Measurements from ENCODE around the gene AGFG2. TPM values are rescaled to one million over a fixed set of nuclear protein-coding genes. Genes with fewer than 3 reads are reported as not detected.

AGFG2 gene
- total RNA-seq, 1 experiment from 2014 or later = 11.9 TPM

DNA sequence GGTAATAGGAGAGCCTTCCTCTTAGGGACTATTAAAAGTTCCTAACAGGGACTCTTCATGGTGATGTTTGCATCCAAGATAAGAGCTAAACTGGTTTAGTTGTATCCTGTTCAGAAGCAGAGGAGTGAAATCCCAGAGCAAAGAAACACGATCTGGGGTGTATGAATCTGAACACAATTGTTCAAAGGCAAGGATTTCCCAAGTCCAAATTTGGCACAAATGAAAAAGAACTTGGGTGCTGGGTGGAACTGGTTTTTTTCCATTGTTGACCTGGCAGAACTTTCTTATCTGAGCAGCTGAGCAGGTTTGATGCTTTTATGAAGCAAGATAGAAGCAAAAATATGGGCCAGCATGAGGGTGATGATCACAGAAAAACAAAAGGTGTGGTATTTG, 6.0 kb downstream of the AGFG2 start:
- no peaks in the 10 kb centered on the region for H3K27me3 Mint-ChIP-seq (ENCODE audit: insufficient read depth, unreplicated experiment)
- H3K4me1 Mint-ChIP-seq (ENCODE audit: insufficient read depth, unreplicated experiment) = peaks cover 51% of the 10 kb centered on the region
- ChIA-PET POLR2A (interaction anchor here (0.7 to 3.2 kb wide), 14 partner anchors 9 to 418 kb away, joined by 3 to 23 read pairs (median 6); partner anchors contain the start of genes FBXO24, LRCH4, MBLAC1 and MOSPD3), CTCF (interaction anchor here (0.6 to 1.8 kb wide), 10 partner anchors 10 to 109 kb away, joined by 3 to 16 read pairs (median 4); no protein-coding TSS in a partner anchor)
- peaks cover 6% of the 10 kb centered on the region for H3K36me3 Mint-ChIP-seq (ENCODE audit: insufficient read depth, unreplicated experiment)
- no peak for TF ChIP-seq CTCF (IDR thresholded peaks at IDR 0.05; ENCODE audit: unreplicated experiment)
- peak; percentile 71 for DNase-seq (ENCODE audit: unreplicated experiment)
- H3K27ac Mint-ChIP-seq (ENCODE audit: low read depth, unreplicated experiment) = peak overlapping the region; percentile 78
- peak overlapping the region; percentile 1 for H3K4me3 Mint-ChIP-seq (ENCODE audit: unreplicated experiment)
- no peaks in the 10 kb centered on the region for H3K9me3 Mint-ChIP-seq (ENCODE audit: unreplicated experiment)
- intact Hi-C loops (cut with micrococcal nuclease) = no loop called here
- TSS peak; percentile 25 for BruUV-seq (replicated peaks)

- ChIA-PET CTCF (interaction anchor here (0.6 to 5.4 kb wide), 10 partner anchors 9 to 76 kb away, joined by 3 to 52 read pairs (median 4); no protein-coding TSS in a partner anchor), POLR2A (interaction anchor here (0.6 to 3.2 kb wide), 17 partner anchors 8 to 626 kb away, joined by 3 to 23 read pairs (median 4); partner anchors contain the start of genes FBXO24, LRCH4, MBLAC1 and MOSPD3)
- no peaks in the 10 kb centered on the region for H3K27me3 Mint-ChIP-seq (ENCODE audit: insufficient read depth, unreplicated experiment)
- H3K4me3 Mint-ChIP-seq (ENCODE audit: unreplicated experiment) = peak overlapping the region; percentile 1
- DNase-seq (ENCODE audit: unreplicated experiment) = peak; percentile 94
- peaks cover 10% of the 10 kb centered on the region for H3K36me3 Mint-ChIP-seq (ENCODE audit: insufficient read depth, unreplicated experiment)
- H3K9me3 Mint-ChIP-seq (ENCODE audit: unreplicated experiment) = no peaks in the 10 kb centered on the region
- intact Hi-C loops (cut with micrococcal nuclease) = no loop called here
- H3K4me1 Mint-ChIP-seq (ENCODE audit: insufficient read depth, unreplicated experiment) = peaks cover 48% of the 10 kb centered on the region
- H3K27ac Mint-ChIP-seq (ENCODE audit: low read depth, unreplicated experiment) = peak overlapping the region; percentile 78
- BruUV-seq (replicated peaks) = no TSS peak
- TF ChIP-seq CTCF (IDR thresholded peaks at IDR 0.05; ENCODE audit: unreplicated experiment) = no peak
These were observed 6.5 kb downstream of the AGFG2 start for GRCh38 chr7:100545360-100546128.

- POLR2A ChIA-PET = interaction anchor here (0.6 to 3.2 kb wide), 11 partner anchors 7 to 627 kb away, joined by 3 to 23 read pairs (median 6); partner anchors contain the start of genes FBXO24, LRCH4, MOSPD3 and POP7
- Mint-ChIP-seq H3K9me3 (ENCODE audit: unreplicated experiment) (no peaks in the 10 kb centered on the region), H3K27ac (ENCODE audit: low read depth, unreplicated experiment) (peak overlapping the region; percentile 78), H3K36me3 (ENCODE audit: insufficient read depth, unreplicated experiment) (peaks cover 16% of the 10 kb centered on the region), H3K4me1 (ENCODE audit: insufficient read depth, unreplicated experiment) (peaks cover 44% of the 10 kb centered on the region), H3K4me3 (ENCODE audit: unreplicated experiment) (no peak overlapping the region), H3K27me3 (ENCODE audit: insufficient read depth, unreplicated experiment) (no peaks in the 10 kb centered on the region)
- TF ChIP-seq CTCF (IDR thresholded peaks at IDR 0.05; ENCODE audit: unreplicated experiment) = no peak
- no peak for DNase-seq (ENCODE audit: unreplicated experiment)
- CTCF ChIA-PET = interaction anchor here (0.5 to 5.4 kb wide), 5 partner anchors 10 to 155 kb away, joined by 3 to 52 read pairs (median 3); no protein-coding TSS in a partner anchor
- intact Hi-C loops (cut with micrococcal nuclease) = no loop called here
- no TSS peak for BruUV-seq (replicated peaks)
These were observed 7.3 kb downstream of the AGFG2 start for GRCh38 chr7:100546129-100546925.

Data from MCF 10A (cell line).